Fibroblast of villous mesenchyme (primary cell): ENCODE data around the gene WNT7B. TPM values are rescaled to one million over a fixed set of nuclear protein-coding genes. Genes with fewer than 3 reads are reported as not detected.
"Not testable (repeated sequence)": the region's sequence is repeated elsewhere in the genome, so short reads cannot be mapped to it uniquely, and the experiment has no call there.

Experiments
- DNase-seq: peaks from one replicate; pipeline ENCODE4 v3.0.0-alpha.2; 2010; ENCODE audit warnings: low read depth
- H3K4me3 ChIP-seq: 2 replicates; pipeline ENCODE4 v1.5.1; 2011; ENCODE audit warnings: low read depth, mild to moderate bottlenecking, low read length
- total RNA-seq: library from RNA; depleted of rRNA; stranded (reverse); fragments of >200 nt; gene quantifications from 2 replicates; pipeline ENCODE4 v1.2.3, GENCODE V29; 2012
- TF ChIP-seq, protein P1 (sequence below): IDR thresholded peaks from 2 replicates; pipeline ENCODE4 v1.5.1; 2012; ENCODE audit warnings: low read depth, mild to moderate bottlenecking, low read length; ENCODE audit not compliant: insufficient read depth

WNT7B gene
- total RNA-seq, 1 donor = under 0.01 TPM

DNA sequence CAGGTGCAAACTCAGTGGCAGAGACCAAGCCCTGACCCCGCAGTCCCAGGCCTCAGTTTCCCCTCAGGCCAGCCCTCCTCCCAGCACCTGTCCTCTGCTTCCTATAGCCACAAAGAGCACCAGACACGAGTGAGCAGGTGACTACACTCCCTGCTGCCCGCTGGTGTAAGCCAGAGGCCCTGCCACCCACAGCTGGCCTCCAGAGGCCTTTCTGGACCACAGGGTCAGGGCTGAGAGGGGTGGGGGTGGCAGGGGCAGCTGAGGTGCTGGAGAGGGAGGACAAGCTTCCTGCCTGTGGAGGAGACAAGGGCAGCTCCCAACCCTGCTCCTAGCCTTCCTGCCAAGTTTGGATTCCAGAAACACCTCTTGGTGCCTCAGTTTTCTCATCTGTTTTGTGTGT, 31.3 kb upstream of the WNT7B start:
- DNase-seq = no peak
- TF ChIP-seq, protein P1, sequence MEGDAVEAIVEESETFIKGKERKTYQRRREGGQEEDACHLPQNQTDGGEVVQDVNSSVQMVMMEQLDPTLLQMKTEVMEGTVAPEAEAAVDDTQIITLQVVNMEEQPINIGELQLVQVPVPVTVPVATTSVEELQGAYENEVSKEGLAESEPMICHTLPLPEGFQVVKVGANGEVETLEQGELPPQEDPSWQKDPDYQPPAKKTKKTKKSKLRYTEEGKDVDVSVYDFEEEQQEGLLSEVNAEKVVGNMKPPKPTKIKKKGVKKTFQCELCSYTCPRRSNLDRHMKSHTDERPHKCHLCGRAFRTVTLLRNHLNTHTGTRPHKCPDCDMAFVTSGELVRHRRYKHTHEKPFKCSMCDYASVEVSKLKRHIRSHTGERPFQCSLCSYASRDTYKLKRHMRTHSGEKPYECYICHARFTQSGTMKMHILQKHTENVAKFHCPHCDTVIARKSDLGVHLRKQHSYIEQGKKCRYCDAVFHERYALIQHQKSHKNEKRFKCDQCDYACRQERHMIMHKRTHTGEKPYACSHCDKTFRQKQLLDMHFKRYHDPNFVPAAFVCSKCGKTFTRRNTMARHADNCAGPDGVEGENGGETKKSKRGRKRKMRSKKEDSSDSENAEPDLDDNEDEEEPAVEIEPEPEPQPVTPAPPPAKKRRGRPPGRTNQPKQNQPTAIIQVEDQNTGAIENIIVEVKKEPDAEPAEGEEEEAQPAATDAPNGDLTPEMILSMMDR = no peak
- no peak overlapping the region for H3K4me3 ChIP-seq

DNA sequence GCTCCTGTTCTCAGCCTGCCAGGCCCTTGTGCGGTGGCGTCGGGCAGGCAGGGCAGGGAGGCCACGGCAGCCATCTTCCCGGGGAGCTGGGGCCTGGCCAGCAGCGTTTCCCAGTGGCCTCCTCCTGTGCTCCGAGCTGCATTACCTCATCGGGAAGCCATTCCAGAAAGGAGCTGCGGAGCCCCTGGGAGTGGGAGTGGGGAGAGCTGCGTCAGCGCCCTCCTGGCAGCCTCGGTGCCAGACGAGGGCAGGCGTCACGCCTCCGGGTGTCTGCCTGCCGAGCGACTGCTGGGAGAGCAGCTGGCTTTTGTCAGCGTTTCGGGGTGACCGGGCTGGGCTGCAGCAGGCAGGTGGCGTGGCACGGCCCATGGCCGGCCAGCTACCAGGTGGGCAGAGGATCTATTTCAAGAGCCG, 30.9 kb upstream of the WNT7B start:
- DNase-seq = peak; percentile 90

DNA sequence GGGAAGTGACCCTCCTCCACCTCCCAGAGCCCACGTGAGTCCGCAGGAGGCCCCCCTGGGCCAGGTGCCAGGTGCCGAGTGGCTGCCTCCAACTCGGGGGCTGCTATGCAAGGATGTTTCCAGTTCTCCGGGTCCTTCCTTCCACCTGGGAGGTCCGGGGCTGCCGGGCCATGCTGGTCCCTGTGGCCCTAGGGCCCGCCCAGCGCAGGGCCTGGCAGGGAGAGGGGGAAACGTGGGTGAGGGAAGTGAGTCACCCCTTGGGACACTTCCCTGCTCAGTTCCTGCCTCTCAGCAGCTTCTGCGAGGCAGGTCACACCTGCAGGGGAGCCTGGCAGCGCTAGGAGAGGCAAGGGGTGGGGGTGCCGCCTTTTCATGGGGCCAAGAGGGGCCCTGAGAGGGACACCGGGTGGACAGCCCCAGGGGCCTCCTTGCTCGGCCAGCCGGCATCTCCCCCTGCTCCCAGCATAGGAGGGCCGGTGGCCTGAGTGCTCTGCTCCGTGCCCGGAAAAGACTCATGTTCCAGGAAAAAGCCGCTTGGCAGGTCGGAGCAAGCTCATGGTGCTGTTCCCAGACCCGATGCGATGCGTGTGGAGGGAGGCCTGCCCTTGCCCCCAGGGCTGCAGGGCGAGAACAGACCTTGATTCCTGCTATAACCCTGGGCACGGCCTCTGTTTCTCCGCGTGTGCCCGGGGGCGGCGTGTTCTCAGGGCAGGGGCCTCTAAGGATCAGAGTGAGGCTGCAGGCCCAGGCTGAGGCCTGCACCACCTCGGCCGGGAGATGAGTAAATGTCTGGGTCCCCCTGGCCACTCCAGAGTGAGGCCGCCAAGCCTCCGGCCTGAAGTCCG, 30.3 kb upstream of the WNT7B start:
- TF ChIP-seq, protein P1 = no peak
- peak; percentile 72 for DNase-seq
- H3K4me3 ChIP-seq = peak overlapping the region; percentile 12

More for the DNA sequence above, 30.9 kb upstream of the WNT7B start:
- TF ChIP-seq, protein P1 = no peak
- H3K4me3 ChIP-seq = no peak overlapping the region

DNA sequence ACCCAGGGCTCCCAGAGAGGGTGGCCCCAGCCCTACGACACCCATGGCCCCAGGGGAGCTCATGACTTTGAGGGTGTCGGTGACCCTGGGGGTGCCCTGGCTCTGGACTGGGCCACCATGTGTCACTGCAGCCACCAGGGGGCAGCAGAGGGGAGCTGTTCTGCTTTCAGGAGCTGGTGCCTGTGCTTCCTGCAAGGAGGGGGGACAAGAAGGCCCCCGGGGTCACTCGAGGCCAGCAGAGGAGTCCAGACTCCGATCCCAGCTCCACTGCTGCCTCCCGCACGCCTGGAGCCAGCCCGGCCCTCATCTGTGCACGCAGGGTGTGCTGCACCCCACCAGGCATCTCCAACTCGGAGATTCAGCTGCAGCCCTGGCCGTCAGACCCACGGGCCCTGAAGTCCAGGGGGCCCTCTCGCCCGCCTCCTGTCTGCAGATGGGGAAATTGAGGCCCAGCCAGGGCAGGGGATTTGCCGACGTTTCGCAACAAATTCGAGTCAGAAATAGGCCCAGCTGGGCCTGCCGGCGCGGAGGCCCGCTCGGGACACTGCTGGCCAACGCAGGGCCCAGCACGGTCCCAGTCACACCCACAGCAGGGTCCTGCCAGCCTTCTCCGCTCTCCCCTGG, 29.5 kb upstream of the WNT7B start:
- H3K4me3 ChIP-seq = peak overlapping the region; percentile 12
- TF ChIP-seq, protein P1 = peak; percentile 84
- DNase-seq = peak; percentile 92

DNA sequence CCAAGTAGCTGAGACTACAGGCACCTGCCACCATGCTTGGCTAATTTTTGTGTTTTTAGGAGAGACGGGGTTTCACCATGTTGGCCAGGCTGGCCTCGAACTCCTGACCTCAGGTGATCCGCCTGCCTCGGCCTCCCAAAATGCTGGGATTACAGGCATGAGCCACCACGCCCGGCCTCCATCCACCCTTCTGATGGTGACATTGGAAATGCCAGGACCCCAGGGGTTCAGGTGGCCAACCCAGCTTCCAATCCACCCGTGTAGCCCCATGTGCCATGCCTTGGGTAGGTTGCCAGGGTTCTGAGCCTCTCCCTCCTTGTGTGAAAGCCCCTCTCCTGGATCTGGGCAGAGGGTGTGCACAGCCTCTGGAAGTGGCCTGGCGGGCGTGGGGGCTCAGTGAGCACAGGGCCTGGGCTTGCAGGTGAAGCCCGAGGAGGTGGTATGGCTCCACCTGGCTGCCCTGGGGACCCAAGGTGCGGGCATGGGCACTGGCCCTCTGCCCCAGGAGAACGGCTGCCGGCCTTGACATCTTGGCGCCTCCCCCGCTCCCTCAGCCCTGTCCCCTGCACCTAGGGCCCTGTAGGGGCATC, 28.2 kb upstream of the WNT7B start:
- H3K4me3 ChIP-seq = not testable (repeated sequence)

DNA sequence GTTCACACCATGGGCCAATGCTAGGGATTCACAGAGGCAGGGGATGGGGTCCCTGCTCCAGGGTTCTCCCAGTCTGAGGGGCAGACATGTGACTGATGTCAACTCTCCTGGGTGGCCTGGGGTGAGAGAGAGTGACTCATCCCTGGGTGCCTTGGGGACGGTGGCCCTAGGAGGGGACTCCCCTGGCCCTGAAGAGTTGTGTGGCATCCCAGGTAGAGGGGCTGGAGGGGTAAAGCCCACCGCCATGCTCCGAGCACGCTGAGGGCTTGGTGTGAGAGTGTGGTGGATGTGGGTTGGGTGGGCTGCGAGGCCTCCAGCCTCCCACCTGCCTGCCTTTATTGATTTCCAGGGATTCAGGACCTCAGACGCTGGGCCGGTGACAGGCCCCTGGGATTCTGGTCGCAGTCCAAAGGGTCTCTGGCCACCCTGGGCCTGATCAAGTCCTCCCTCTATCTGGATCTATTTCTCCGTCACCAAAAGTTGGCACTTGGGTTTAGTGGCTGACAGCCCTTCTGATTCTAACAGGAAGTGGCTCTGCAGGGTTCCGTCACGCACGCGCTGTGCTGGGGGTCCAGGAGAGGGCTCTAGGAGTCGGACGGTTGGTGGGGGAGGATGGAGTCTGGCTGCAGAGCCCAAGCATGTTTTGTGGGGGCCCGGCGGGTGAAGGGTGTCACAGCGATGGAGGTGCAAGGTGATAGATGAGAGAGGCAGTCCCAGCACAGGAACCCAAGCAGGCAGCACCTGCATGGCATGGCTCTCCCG, 27.3 kb upstream of the WNT7B start:
- no peak for DNase-seq
- H3K4me3 ChIP-seq = no peak overlapping the region
- TF ChIP-seq, protein P1 = no peak

More for the DNA sequence above, 28.2 kb upstream of the WNT7B start:
- not testable (repeated sequence) for DNase-seq
